Neural cell (in vitro differentiated cells): Measurements from ENCODE around the gene PGAM2. TPM values are rescaled to one million over a fixed set of nuclear protein-coding genes. Genes with fewer than 3 reads are reported as not detected.

ENCODE experiments used
- H2AFZ ChIP-seq: fragments of 200-600, 300-800 bp; sonication (generic), shearing (Covaris generic); 2 replicates; pipeline ENCODE4 v1.6.0; 2014; ENCODE audit warnings: low read depth, mild to moderate bottlenecking, antibody characterized with exemption, low read length, moderate library complexity
- H3F3A ChIP-seq: fragments of 200-600 bp; shearing (Covaris generic); 2 replicates; pipeline ENCODE4 v1.6.1; 2016; ENCODE audit warnings: mild to moderate bottlenecking, moderate library complexity, mixed read lengths, antibody characterized with exemption, low read length; ENCODE audit not compliant: insufficient read depth, poor library complexity, severe bottlenecking
- H3K27ac ChIP-seq: fragments of 200-600, 300-800 bp; sonication (generic), shearing (Covaris generic); 2 replicates; pipeline ENCODE4 v1.5.1; 2014; ENCODE audit warnings: mild to moderate bottlenecking, low read length, moderate library complexity
- H3K27me3 ChIP-seq: fragments of 300-800, 200-600 bp; sonication (generic), shearing (Covaris generic); 2 replicates; pipeline ENCODE4 v1.6.0; 2014; ENCODE audit warnings: mild to moderate bottlenecking, low read depth, low read length, moderate library complexity; ENCODE audit not compliant: insufficient read depth
- H3K36me3 ChIP-seq: fragments of 300-800, 200-600 bp; sonication (generic), shearing (Covaris generic); 2 replicates; pipeline ENCODE4 v1.5.1; 2014; ENCODE audit warnings: mild to moderate bottlenecking, antibody characterized with exemption, low read length, moderate library complexity; ENCODE audit not compliant: insufficient read depth
- H3K4me2 ChIP-seq: fragments of 300-800, 200-600 bp; sonication (generic), shearing (Covaris generic); 2 replicates; pipeline ENCODE4 v1.6.0; 2014; ENCODE audit warnings: mild to moderate bottlenecking, low read length
- H3K4me3 ChIP-seq: fragments of 300-800, 200-600 bp; sonication (generic), shearing (Covaris generic); 2 replicates; pipeline ENCODE4 v1.5.1; 2014; ENCODE audit warnings: mild to moderate bottlenecking, low read length, moderate library complexity
- H3K79me2 ChIP-seq: fragments of 200-600 bp; shearing (Covaris generic); replicated peaks from 2 replicates; pipeline ENCODE4 v1.6.0; 2014; ENCODE audit warnings: mild to moderate bottlenecking, low read length, moderate library complexity; ENCODE audit not compliant: insufficient read depth
- H3K9ac ChIP-seq: fragments of 300-800, 200-600 bp; sonication (generic), shearing (Covaris generic); 2 replicates; pipeline ENCODE4 v1.6.1; 2016; ENCODE audit warnings: mild to moderate bottlenecking, low read length, mixed read lengths
- H3K9me2 ChIP-seq: fragments of 200-600 bp; shearing (Covaris generic); 2 replicates; pipeline ENCODE4 v1.6.1; 2016; ENCODE audit warnings: mild to moderate bottlenecking, low read length, mixed read lengths; ENCODE audit not compliant: insufficient read depth
- H3K9me3 ChIP-seq: fragments of 200-600, 300-800 bp; sonication (generic), shearing (Covaris generic); 2 replicates; pipeline ENCODE4 v1.6.1; 2016; ENCODE audit warnings: mild to moderate bottlenecking, mixed run types, low read length, moderate library complexity, mixed read lengths
- H4K20me1 ChIP-seq: fragments of 200-600 bp; shearing (Covaris generic); 2 replicates; pipeline ENCODE4 v1.6.1; 2016; ENCODE audit warnings: mild to moderate bottlenecking, mixed run types; ENCODE audit not compliant: insufficient read depth
- CTCF ChIP-seq: fragments of 450-650 bp; IDR thresholded peaks from 2 replicates; pipeline ENCODE4 v1.5.1; 2014; ENCODE audit warnings: antibody characterized with exemption, mild to moderate bottlenecking, moderate library complexity; ENCODE audit not compliant: poor library complexity, severe bottlenecking
- EP300 ChIP-seq: fragments of 450-650 bp; conservative IDR thresholded peaks from 2 replicates; pipeline ENCODE4 v1.6.1; 2014; ENCODE audit warnings: antibody characterized with exemption, mild to moderate bottlenecking, moderate library complexity; ENCODE audit not compliant: poor library complexity, severe bottlenecking
- EZH2 ChIP-seq: fragments of 200-600, 300-800 bp; shearing (Covaris generic), sonication (generic); IDR thresholded peaks from 2 replicates; pipeline ENCODE4 v1.6.1; 2014; ENCODE audit warnings: antibody characterized with exemption, low read length, borderline replicate concordance, mild to moderate bottlenecking; ENCODE audit not compliant: insufficient read depth, poor library complexity, severe bottlenecking
- MXI1 ChIP-seq: fragments of 450-650 bp; conservative IDR thresholded peaks from 2 replicates; pipeline ENCODE4 v1.6.1; 2014; ENCODE audit warnings: antibody characterized with exemption, mild to moderate bottlenecking; ENCODE audit not compliant: poor library complexity, severe bottlenecking
- POLR2AphosphoS5 ChIP-seq: IDR thresholded peaks from 2 replicates; pipeline ENCODE4 v1.6.1; 2012
- RAD21 ChIP-seq: fragments of 450-650 bp; conservative IDR thresholded peaks from 2 replicates; pipeline ENCODE4 v1.6.1; 2014; ENCODE audit warnings: antibody characterized with exemption, mild to moderate bottlenecking, moderate library complexity
- REST ChIP-seq: IDR thresholded peaks from 2 replicates; pipeline ENCODE4 v1.6.1; 2012; ENCODE audit warnings: borderline replicate concordance
- SMC3 ChIP-seq: fragments of 450-650 bp; conservative IDR thresholded peaks from 2 replicates; pipeline ENCODE4 v1.6.1; 2014; ENCODE audit warnings: antibody characterized with exemption, mild to moderate bottlenecking, moderate library complexity; ENCODE audit not compliant: poor library complexity
- TAF1 ChIP-seq: IDR thresholded peaks from 2 replicates; pipeline ENCODE4 v1.6.1; 2012; ENCODE audit warnings: low read depth
- polyA plus RNA-seq: library from polyadenylated mRNA; depleted of rRNA; stranded (reverse); fragments of >200 nt; gene quantifications from 2 replicates; pipeline ENCODE4 v1.2.3, GENCODE V29; 2014

The PGAM2 gene
- polyA plus RNA-seq, 1 donor from 2014 or later: not detected

GRCh38 chr7:44112231-44112996 lies 47.0 kb upstream of the PGAM2 start:
- Histone ChIP-seq H3F3A (no peaks in the 10 kb centered on the region), H4K20me1 (no peaks in the 10 kb centered on the region), H3K36me3 (no peaks in the 10 kb centered on the region), H3K27ac (no peak overlapping the region), H3K79me2 (no peaks in the 10 kb centered on the region), H3K9me3 (no peaks in the 10 kb centered on the region), H2AFZ (no peak overlapping the region), H3K4me3 (no peak overlapping the region), H3K9ac (no peak overlapping the region), H3K9me2 (no peaks in the 10 kb centered on the region), H3K4me2 (no peak overlapping the region), H3K27me3 (no peaks in the 10 kb centered on the region)
- TF ChIP-seq MXI1: no peak
- no peak for TF ChIP-seq RAD21
- TF ChIP-seq REST: no peak
- TF ChIP-seq SMC3: no peak
- TF ChIP-seq EZH2: no peak
- TF ChIP-seq CTCF: no peak
- no peak for TF ChIP-seq POLR2AphosphoS5
- TF ChIP-seq TAF1: no peak
- TF ChIP-seq EP300: no peak

DNA sequence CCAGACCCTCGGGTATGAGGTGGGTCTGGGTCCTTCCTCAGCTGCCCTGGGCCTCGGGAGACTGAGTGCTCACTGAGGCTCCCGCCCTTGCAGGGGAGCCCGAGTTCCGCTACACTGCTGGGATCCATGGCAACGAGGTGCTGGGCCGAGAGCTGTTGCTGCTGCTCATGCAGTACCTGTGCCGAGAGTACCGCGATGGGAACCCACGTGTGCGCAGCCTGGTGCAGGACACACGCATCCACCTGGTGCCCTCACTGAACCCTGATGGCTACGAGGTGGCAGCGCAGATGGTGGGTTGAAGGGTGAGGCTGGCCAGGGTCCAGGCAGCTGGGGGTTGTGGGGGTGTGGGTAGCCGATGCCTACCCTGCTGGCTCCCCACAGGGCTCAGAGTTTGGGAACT lies 46.4 kb upstream of the PGAM2 start:
- Histone ChIP-seq H3K27ac (no peak overlapping the region), H2AFZ (no peak overlapping the region), H3F3A (no peaks in the 10 kb centered on the region), H3K36me3 (no peaks in the 10 kb centered on the region), H3K9me3 (no peaks in the 10 kb centered on the region), H3K9me2 (no peaks in the 10 kb centered on the region), H3K4me3 (no peak overlapping the region), H3K9ac (no peak overlapping the region), H3K27me3 (no peaks in the 10 kb centered on the region), H4K20me1 (no peaks in the 10 kb centered on the region), H3K79me2 (no peaks in the 10 kb centered on the region), H3K4me2 (no peak overlapping the region)
- TF ChIP-seq CTCF (no peak), REST (no peak), RAD21 (no peak)
